ENCODE results near the gene ZNF83. TPM values are rescaled to one million over a fixed set of nuclear protein-coding genes. Genes with fewer than 3 reads are reported as not detected.
"Not testable (repeated sequence)": the region's sequence is repeated elsewhere in the genome, so short reads cannot be mapped to it uniquely, and the experiment has no call there.

Gene ZNF83
- polyA plus RNA-seq (2013): 78.7 and 80.9 TPM in 2 replicates

GRCh38 chr19:52637718-52638585, at the start of gene ZNF83:
TSS of gene ZNF83 (minus strand) at chr19:52638355.
- H3K4ac ChIP-seq (ENCODE audit: low read depth, low read length): peak within 1 kb of the TSS; percentile 99
- H2AFZ ChIP-seq (ENCODE audit: insufficient read depth, low read length, poor library complexity): peak within 1 kb of the TSS; percentile 83
- H3K79me1 ChIP-seq (ENCODE audit: low read length): peaks cover 8% of the 10 kb centered on the region
- H4K91ac ChIP-seq (ENCODE audit: low read depth, low read length): peak within 1 kb of the TSS; percentile 96
- H4K12ac ChIP-seq (ENCODE audit: low read depth, low read length): peak within 1 kb of the TSS; percentile 98
- H3K9me3 ChIP-seq (ENCODE audit: insufficient read depth, low read depth, low read length): no peaks in the 10 kb centered on the region
- H2BK120ac ChIP-seq (ENCODE audit: insufficient read depth, low read length, poor library complexity): peak within 1 kb of the TSS; percentile 97
- WGBS (ENCODE audit: extremely low coverage, insufficient coverage, insufficient read length): no CpG with 5 or more reads among the region's 55 CpGs
- H2BK5ac ChIP-seq (ENCODE audit: low read depth, low read length, poor library complexity): peak within 1 kb of the TSS; percentile 87
- H3K4me1 ChIP-seq (ENCODE audit: control insufficient read depth in 1 of 2, insufficient read depth in 2 of 2, low read length in 2 of 2): peaks cover 2 to 7% of the 10 kb centered on the region in 2 experiments
- H3K79me2 ChIP-seq (ENCODE audit: control insufficient read depth, insufficient read depth, low read length, poor library complexity): peaks cover 6% of the 10 kb centered on the region
- DNase-seq: peak; percentile 93 to 98
- no peaks in the 10 kb centered on the region for H3K27me3 ChIP-seq (ENCODE audit: insufficient read depth, low read length)
- peaks cover 12 to 18% of the 10 kb centered on the region in 2 experiments for H3K36me3 ChIP-seq (ENCODE audit: control insufficient read depth in 1 of 2, insufficient read depth in 2 of 2, low read length in 2 of 2)
- H2AK5ac ChIP-seq (ENCODE audit: low read length): peak within 1 kb of the TSS; percentile 99
- H3K14ac ChIP-seq (ENCODE audit: low read length): peak within 1 kb of the TSS; percentile 100
- peak within 1 kb of the TSS; percentile 89 for H3K4me2 ChIP-seq (ENCODE audit: low read length)
- peak within 1 kb of the TSS; percentile 99 for H4K8ac ChIP-seq (ENCODE audit: low read depth, low read length)
- H3K9ac ChIP-seq (ENCODE audit: low read length): peak within 1 kb of the TSS; percentile 97
- no peak within 1 kb of the TSS for H3K23ac ChIP-seq (ENCODE audit: low read length)
- H3K18ac ChIP-seq (ENCODE audit: low read length): peak within 1 kb of the TSS; percentile 99
- peak within 1 kb of the TSS; percentile 95 for H2BK12ac ChIP-seq (ENCODE audit: low read length)
- H3K27ac ChIP-seq (ENCODE audit: low read depth, low read length): peak within 1 kb of the TSS; percentile 91
- H3K4me3 ChIP-seq (ENCODE audit: low read depth, low read length): peak within 1 kb of the TSS; percentile 75

GRCh38 chr19:52687684-52688083, 49.5 kb upstream of the ZNF83 start:
- no CpG with 5 or more reads among the region's 3 CpGs for WGBS (ENCODE audit: extremely low coverage, insufficient coverage, insufficient read length)
- Histone ChIP-seq H3K36me3 (ENCODE audit: control insufficient read depth in 1 of 2, insufficient read depth in 2 of 2, low read length in 2 of 2) (peaks cover 19 to 20% of the 10 kb centered on the region in 2 experiments), H3K79me2 (ENCODE audit: control insufficient read depth, insufficient read depth, low read length, poor library complexity) (peaks cover 41% of the 10 kb centered on the region), H3K18ac (ENCODE audit: low read length) (no peak overlapping the region), H2BK120ac (ENCODE audit: insufficient read depth, low read length, poor library complexity) (no peak overlapping the region), H4K12ac (ENCODE audit: low read depth, low read length) (no peak overlapping the region), H3K27me3 (ENCODE audit: insufficient read depth, low read length) (no peaks in the 10 kb centered on the region), H4K8ac (ENCODE audit: low read depth, low read length) (no peak overlapping the region), H3K9ac (ENCODE audit: low read length) (no peak overlapping the region), H3K27ac (ENCODE audit: low read depth, low read length) (no peak overlapping the region), H3K4me1 (ENCODE audit: control insufficient read depth in 1 of 2, insufficient read depth in 2 of 2, low read length in 2 of 2) (peaks cover 13 to 27% of the 10 kb centered on the region in 2 experiments), H2BK5ac (ENCODE audit: low read depth, low read length, poor library complexity) (no peak overlapping the region), H2BK12ac (ENCODE audit: low read length) (no peak overlapping the region), H3K9me3 (ENCODE audit: insufficient read depth, low read depth, low read length) (no peaks in the 10 kb centered on the region), H3K23ac (ENCODE audit: low read length) (no peak overlapping the region), H4K91ac (ENCODE audit: low read depth, low read length) (no peak overlapping the region), H3K4me2 (ENCODE audit: low read length) (no peak overlapping the region), H2AK5ac (ENCODE audit: low read length) (no peak overlapping the region), H3K4me3 (ENCODE audit: low read depth, low read length) (no peak overlapping the region), H3K14ac (ENCODE audit: low read length) (no peak overlapping the region), H3K4ac (ENCODE audit: low read depth, low read length) (peak overlapping the region; percentile 80), H2AFZ (ENCODE audit: insufficient read depth, low read length, poor library complexity) (no peak overlapping the region), H3K79me1 (ENCODE audit: low read length) (peaks cover 25% of the 10 kb centered on the region)
- DNase-seq: no peak

GRCh38 chr19:52685811-52686210, 47.7 kb upstream of the ZNF83 start:
- H3K27me3 ChIP-seq (ENCODE audit: insufficient read depth, low read length): no peaks in the 10 kb centered on the region
- H3K9ac ChIP-seq (ENCODE audit: low read length): no peak overlapping the region
- H2BK5ac ChIP-seq (ENCODE audit: low read depth, low read length, poor library complexity): no peak overlapping the region
- no peak overlapping the region for H3K18ac ChIP-seq (ENCODE audit: low read length)
- no peak overlapping the region for H3K14ac ChIP-seq (ENCODE audit: low read length)
- H3K4me3 ChIP-seq (ENCODE audit: low read depth, low read length): no peak overlapping the region
- H3K79me1 ChIP-seq (ENCODE audit: low read length): peaks cover 10% of the 10 kb centered on the region
- H3K4ac ChIP-seq (ENCODE audit: low read depth, low read length): peak overlapping the region; percentile 52
- H3K4me2 ChIP-seq (ENCODE audit: low read length): peak overlapping the region; percentile 34
- H4K91ac ChIP-seq (ENCODE audit: low read depth, low read length): no peak overlapping the region
- peaks cover 46% of the 10 kb centered on the region for H3K79me2 ChIP-seq (ENCODE audit: control insufficient read depth, insufficient read depth, low read length, poor library complexity)
- no peak overlapping the region for H4K8ac ChIP-seq (ENCODE audit: low read depth, low read length)
- peak in 1 of 2 donors; percentile 73 for DNase-seq
- H3K23ac ChIP-seq (ENCODE audit: low read length): no peak overlapping the region
- H3K4me1 ChIP-seq (ENCODE audit: control insufficient read depth in 1 of 2, insufficient read depth in 2 of 2, low read length in 2 of 2): peaks cover 8 to 13% of the 10 kb centered on the region in 2 experiments
- H2BK120ac ChIP-seq (ENCODE audit: insufficient read depth, low read length, poor library complexity): no peak overlapping the region
- H3K27ac ChIP-seq (ENCODE audit: low read depth, low read length): no peak overlapping the region
- H3K9me3 ChIP-seq (ENCODE audit: insufficient read depth, low read depth, low read length): no peaks in the 10 kb centered on the region
- H2BK12ac ChIP-seq (ENCODE audit: low read length): no peak overlapping the region
- H2AK5ac ChIP-seq (ENCODE audit: low read length): no peak overlapping the region
- peaks cover 24 to 26% of the 10 kb centered on the region in 2 experiments for H3K36me3 ChIP-seq (ENCODE audit: control insufficient read depth in 1 of 2, insufficient read depth in 2 of 2, low read length in 2 of 2)
- no peak overlapping the region for H4K12ac ChIP-seq (ENCODE audit: low read depth, low read length)
- WGBS (ENCODE audit: extremely low coverage, insufficient coverage, insufficient read length): no CpG with 5 or more reads among the region's 1 CpG
- H2AFZ ChIP-seq (ENCODE audit: insufficient read depth, low read length, poor library complexity): no peak overlapping the region

DNA sequence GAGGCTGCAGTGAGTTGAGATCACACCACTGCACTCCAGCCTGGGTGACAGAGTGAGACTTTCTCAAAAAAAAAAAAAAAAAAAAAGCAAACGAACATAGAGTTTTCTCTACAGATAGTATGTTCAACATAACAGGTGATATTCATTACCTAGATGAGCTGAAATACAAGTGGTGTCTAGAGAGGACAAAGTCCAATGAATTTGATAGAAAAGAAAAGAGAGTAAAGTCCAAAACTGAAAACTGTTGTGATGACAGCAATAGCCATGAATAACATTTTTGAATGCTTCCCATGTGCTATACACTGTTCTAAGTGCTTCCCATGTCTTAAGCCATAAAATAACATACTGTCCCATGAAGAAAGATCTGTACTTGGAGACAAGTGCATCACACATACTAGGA, 43.1 kb upstream of the ZNF83 start:
- not testable (repeated sequence) for H3K9me3 ChIP-seq (ENCODE audit: insufficient read depth, low read depth, low read length); H3K27ac ChIP-seq (ENCODE audit: low read depth, low read length); H3K23ac ChIP-seq (ENCODE audit: low read length); H4K12ac ChIP-seq (ENCODE audit: low read depth, low read length); H2BK5ac ChIP-seq (ENCODE audit: low read depth, low read length, poor library complexity); H2BK12ac ChIP-seq (ENCODE audit: low read length); H3K14ac ChIP-seq (ENCODE audit: low read length); H3K4me1 ChIP-seq (ENCODE audit: control insufficient read depth in 1 of 2, insufficient read depth in 2 of 2, low read length in 2 of 2); H3K79me1 ChIP-seq (ENCODE audit: low read length); H2AFZ ChIP-seq (ENCODE audit: insufficient read depth, low read length, poor library complexity); H3K4me2 ChIP-seq (ENCODE audit: low read length); H3K9ac ChIP-seq (ENCODE audit: low read length); H3K18ac ChIP-seq (ENCODE audit: low read length); H4K91ac ChIP-seq (ENCODE audit: low read depth, low read length); H2AK5ac ChIP-seq (ENCODE audit: low read length); H3K4me3 ChIP-seq (ENCODE audit: low read depth, low read length); H3K27me3 ChIP-seq (ENCODE audit: insufficient read depth, low read length); H4K8ac ChIP-seq (ENCODE audit: low read depth, low read length); H2BK120ac ChIP-seq (ENCODE audit: insufficient read depth, low read length, poor library complexity); DNase-seq
- Histone ChIP-seq H3K4ac (ENCODE audit: low read depth, low read length) (peak overlapping the region; percentile 47), H3K36me3 (ENCODE audit: control insufficient read depth in 1 of 2, insufficient read depth in 2 of 2, low read length in 2 of 2) (peaks cover 29 to 36% of the 10 kb centered on the region in 2 experiments), H3K79me2 (ENCODE audit: control insufficient read depth, insufficient read depth, low read length, poor library complexity) (peaks cover 40% of the 10 kb centered on the region)
- no CpG with 5 or more reads among the region's 1 CpG for WGBS (ENCODE audit: extremely low coverage, insufficient coverage, insufficient read length)

All from trophoblast cell (in vitro differentiated cells and primary cell).